ENCODE results near the gene SSR2. TPM values are rescaled to one million over a fixed set of nuclear protein-coding genes. Genes with fewer than 3 reads are reported as not detected.

The SSR2 gene
- polyA plus RNA-seq (2014; cell fraction: cytosol; rRNA removed) = 313 and 427 TPM in 2 replicates
- polyA plus RNA-seq (2014; cell fraction: nucleus; rRNA removed) = 175 and 241 TPM in 2 replicates

- peak; percentile 96 for DNase-seq (ENCODE audit: low spot score)
Measured at GRCh38 chr1:156020293-156021092, at the start of gene SSR2. Gene SSR2, minus strand, starts transcription at chr1:156020951. Its CDS starts 784 bp downstream, at chr1:156020167.

GRCh38 chr1:156070548-156070947, 49.8 kb upstream of the SSR2 start:
- no peak for DNase-seq (ENCODE audit: low spot score)

- no peak for DNase-seq (ENCODE audit: low spot score)
Measured at GRCh38 chr1:156069490-156070455, 49.0 kb upstream of the SSR2 start.

DNA sequence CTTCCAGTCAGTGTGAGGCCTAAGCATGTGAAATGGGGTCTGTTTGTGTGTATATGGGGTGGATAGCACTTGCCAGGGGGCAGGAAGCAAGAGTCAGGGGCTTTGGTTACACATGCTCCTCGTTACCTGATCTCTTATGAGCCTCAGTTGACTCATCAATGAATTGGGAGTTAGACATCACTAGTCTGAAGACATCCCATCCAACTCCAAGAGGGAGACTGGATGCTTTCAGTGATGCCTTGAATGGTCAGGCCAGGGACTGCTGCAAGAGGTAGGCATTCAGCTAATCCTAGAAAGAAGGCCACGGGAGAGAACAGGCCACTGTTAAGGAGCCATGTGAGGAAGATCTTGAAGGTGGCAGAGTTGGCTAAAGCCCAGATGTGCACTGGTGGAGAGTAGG, 46.5 kb upstream of the SSR2 start:
- DNase-seq (ENCODE audit: low spot score) = no peak

- DNase-seq (ENCODE audit: low spot score) = no peak
Measured at GRCh38 chr1:156065871-156066270, 45.1 kb upstream of the SSR2 start.

DNA sequence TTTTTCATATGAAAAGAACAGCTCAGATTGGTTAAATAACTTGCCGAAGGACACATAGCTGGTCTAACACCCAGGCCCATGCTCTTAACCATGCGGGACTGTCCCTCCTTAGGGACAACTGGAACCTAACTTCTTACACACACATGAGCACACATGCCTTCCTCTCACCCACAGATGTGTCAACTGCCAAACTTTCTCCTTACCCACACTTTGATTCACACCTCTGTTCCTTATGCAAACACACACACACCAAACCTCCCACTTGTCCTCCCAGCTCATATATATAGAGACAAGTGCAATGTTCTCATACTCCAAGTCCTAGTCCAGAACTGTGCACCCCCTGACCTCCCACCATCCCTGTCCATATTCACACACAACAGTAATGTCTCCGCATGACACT, 44.5 kb upstream of the SSR2 start:
- no peak for DNase-seq (ENCODE audit: low spot score)

- no peak for DNase-seq (ENCODE audit: low spot score)
Measured at GRCh38 chr1:156064615-156065014, 43.9 kb upstream of the SSR2 start.

- no peak for DNase-seq (ENCODE audit: low spot score)
Measured at GRCh38 chr1:156063997-156064285, 43.2 kb upstream of the SSR2 start.

DNA sequence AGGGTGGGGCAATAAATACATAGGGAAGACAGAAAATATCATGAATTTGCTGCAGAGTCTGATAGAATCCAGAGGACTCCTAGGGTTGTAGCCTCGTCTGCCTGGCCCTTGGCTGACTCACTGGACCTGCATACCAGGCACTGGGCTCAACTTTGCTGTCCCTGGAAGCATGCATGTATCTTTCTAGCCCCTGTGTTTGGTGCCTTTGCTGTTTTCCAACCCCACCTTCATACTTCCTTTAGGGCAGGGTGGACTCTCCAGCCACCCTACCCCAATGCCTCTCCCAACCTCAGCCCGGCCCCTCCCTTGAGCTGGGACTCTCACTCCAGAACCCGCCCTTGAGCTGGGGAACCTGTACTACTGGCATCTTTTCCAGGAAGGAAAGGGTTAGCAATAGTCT, 41.4 kb upstream of the SSR2 start:
- no peak for DNase-seq (ENCODE audit: low spot score)

DNA sequence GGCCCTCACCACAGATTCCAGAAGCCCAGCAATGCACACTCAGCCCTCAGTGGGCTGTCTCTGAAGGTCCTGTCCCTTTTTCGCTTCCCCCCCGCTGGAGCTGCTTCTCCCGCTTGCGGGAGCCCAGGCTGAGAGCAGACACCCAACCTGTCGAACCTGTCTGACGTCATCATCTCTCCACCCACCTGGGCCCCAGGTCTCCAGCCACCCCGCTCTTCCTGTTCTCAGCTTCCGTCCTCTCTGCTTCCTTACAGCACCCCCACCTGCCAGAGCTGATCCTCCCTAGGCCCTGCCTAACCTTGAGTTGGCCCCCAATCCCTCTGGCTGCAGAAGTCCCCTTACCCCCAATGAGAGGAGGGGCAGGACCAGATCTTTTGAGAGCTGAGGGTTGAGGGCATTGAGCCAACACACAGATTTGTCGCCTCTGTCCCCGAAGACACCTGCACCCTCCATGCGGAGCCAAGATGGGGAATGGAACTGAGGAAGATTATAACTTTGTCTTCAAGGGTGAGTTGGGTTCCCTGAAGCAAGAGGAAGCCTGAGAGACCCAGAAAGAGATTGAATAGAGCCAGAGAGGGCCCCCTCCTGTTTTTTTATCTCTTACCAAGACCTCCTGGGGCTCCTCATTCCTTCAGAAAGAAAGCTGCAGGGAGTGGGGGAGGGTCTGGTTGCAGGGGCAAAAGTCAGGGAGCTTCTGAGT, 40.3 kb upstream of the SSR2 start, which contains the start of gene RAB25:
Gene RAB25, plus strand, starts transcription at position 224 of the 700 bp plus-strand sequence. Its CDS starts 241 bp downstream, at position 465.
- DNase-seq (ENCODE audit: low spot score) = no peak

DNA sequence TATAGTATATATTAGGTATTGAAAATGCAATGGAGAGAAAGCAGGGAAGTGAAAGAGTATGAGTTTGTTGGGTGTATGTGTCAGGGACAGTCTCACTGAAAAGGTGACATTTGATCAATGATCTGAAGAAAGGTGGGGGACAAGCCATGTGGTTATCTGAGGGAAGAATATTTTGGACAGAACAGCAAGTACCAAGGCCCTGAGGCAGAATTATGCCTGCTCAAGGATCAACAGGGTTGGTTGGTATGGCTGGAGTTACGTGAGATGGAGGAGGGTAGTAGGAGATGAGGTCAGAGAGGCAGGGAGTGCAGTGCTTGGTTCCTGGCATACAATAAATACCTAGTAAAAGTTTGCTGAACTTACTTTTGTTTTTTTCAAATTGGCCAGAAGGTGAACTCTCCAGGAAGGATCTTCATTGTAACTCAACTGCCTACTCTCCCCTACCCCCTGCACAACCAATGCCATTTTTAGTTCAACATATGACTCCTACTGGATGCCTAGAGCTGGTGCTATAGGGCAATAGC, 35.6 kb upstream of the SSR2 start:
- no peak for DNase-seq (ENCODE audit: low spot score)

- DNase-seq (ENCODE audit: low spot score) = no peak
Measured at GRCh38 chr1:156055281-156056048, 34.7 kb upstream of the SSR2 start.

- peak; percentile 99 for DNase-seq (ENCODE audit: low spot score)
Measured at GRCh38 chr1:156054500-156055280, 33.9 kb upstream of the SSR2 start, which contains the start of gene LAMTOR2. Gene LAMTOR2, plus strand, starts transcription at chr1:156054782. Its CDS starts 108 bp downstream, at chr1:156054890.

DNA sequence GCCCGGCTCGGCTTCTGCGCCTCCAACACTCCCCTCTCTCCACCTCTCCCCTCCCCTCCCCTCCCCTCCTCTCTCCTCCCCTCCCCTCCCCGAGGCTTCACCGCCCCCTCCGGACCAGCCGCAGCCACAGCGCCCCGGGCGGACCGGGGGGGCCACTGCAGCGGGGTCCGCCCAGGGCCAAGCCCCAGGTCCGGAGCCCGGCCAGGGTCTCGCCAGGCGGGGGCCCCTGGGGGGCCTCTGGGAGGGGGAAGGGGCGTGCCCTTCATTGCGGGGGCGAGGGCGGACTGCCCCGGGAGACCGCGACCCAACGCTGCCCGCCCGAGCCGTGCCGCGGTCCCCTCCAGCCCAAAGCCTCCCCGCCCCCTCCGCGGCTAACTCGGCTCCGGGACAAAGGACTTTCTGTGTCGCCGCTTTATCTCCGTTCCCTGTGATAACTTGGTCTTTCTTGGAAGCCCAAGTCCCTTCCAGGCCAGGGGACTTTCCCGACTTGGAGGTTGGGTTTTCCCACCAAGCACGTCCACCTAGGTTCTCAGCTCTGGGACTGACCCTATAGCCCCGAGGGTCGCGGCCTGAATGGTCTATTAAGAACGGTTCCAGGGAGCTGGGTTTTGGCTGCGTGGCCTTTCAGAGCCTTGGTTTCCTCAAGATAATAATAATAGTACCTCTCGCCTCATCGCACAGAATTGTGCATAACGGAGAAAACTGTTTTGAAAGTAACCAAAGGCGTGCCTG, 33.2 kb upstream of the SSR2 start, which contains the start of gene UBQLN4:
Gene UBQLN4, minus strand, starts transcription at position 31 of the 732 bp plus-strand sequence. CDS start 97 bp downstream, outside the sequence.
- peak; percentile 89 for DNase-seq (ENCODE audit: low spot score)

GRCh38 chr1:156052862-156053767, 32.4 kb upstream of the SSR2 start:
- peak; percentile 85 for DNase-seq (ENCODE audit: low spot score)

DNA sequence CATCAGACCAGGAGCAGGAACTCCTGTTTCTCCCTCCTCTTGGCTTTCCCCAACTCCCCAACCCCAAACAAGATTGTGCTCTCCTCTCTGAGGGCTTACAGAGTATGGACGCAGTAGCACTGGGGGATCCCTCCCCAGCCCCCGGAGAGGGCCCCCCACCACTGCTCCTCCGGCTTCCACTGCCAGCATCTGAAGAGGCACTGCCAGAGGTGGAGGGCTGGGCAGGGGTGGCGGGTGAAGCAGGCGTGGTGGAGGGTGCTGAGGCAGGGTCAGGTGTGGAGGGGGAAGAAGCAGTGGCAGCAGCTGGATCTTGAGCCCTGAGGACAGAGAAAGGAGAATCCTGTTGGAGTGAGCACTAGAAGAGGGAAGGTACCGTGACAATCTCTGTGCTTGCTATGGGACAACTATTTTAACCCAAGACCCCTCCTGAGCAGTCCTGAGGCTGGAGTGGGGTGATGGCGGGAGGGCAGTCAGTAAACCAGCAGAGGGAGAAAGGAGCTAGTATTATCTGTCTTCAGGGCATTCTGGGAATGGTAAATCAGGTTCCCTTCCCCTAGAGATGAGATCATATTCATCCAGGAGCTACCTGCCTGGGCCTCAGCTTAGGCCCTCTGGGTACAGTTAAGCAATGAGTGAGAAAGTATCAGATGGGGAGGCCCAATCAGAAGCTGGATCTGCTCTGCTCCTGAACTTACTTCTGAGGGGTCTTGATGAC, 30.4 kb upstream of the SSR2 start:
- no peak for DNase-seq (ENCODE audit: low spot score)

- no peak for DNase-seq (ENCODE audit: low spot score)
Measured at GRCh38 chr1:156050376-156050775, 29.6 kb upstream of the SSR2 start.
